Hematopoietic multipotent progenitor cell treated with erythropoietin and hydrocortisone succinate and interleukin-3 and kit ligand, for 4 days (in vitro differentiated cells): Measurements from ENCODE around the gene ZCCHC14.
"Not testable (repeated sequence)": the region's sequence is repeated elsewhere in the genome, so short reads cannot be mapped to it uniquely, and the experiment has no call there.

Experiments
- DNase-seq: peaks from one replicate; pipeline ENCODE4 v3.0.0-alpha.2; 2015

The ZCCHC14 gene

DNA sequence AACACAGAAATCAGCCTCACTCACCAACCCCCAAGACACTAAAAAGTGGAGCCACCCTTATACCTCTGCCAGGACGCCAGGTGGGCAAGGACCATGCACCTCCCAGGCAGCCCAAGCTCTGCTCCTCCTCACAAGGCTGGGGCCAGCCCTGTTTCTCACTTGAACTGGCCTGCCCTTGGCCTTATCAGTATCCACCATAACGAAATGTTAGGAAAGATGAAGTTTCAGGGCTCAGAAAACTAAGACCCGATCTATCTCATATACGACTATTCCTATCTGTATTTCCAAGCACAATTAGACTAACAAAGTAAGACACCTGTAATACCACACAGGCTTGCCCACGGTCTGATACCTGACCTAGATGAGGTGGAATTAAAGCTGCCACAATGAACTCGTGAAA lies 116.2 kb downstream of the ZCCHC14 start:
- peak; percentile 27 for DNase-seq

DNA sequence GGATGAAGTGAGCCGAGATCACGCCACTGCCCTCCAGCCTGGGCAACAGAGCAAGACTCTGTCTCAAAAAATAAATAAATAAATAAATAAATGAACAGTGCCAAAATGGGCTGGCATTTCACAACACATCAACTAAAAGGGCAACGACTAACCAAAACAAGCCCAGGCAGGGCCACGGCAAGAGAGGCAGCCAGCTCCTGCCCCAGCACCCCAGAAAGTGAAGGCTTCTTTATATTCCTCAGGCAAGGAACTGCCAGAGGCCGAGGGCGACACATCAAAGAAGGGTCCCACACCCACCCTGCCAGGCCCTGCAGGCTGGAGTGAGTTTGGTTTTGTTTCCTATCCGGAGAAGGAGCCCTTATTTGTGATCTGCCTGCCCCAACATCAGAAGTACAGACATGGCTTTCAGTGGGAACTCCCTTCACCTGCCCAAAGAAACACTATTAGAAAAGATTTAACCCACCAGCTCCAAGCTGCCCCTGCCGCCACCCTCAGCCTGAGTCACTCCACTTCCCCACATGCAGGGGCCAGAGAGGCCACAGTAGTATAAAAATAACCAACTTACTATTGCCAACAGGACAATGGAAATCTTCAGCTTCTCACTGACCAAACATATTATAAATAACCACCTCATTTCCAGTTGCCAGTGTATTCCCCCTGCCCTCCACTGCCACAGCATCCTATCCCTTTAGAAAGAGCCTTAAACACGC lies 117.2 kb downstream of the ZCCHC14 start:
- DNase-seq = peak; percentile 12

DNA sequence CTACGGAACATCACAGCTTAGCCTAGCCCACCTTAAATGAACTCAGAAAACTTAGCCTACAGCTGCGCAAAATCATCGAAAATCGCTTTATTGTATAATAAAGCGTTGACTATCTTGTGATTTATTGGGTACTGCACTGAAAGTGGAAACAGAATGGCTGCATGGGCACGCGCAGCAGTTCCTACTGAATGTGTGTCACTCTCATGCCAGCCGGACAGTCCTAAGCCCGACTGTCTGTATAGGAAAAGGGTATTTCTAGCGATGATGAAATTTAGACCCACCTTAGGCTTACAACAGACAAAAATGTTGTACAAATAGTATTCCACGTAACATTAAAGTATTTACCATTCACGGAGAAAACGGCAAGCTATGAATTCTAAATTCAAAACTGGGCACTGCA lies 118.5 kb downstream of the ZCCHC14 start:
- DNase-seq = no peak

DNA sequence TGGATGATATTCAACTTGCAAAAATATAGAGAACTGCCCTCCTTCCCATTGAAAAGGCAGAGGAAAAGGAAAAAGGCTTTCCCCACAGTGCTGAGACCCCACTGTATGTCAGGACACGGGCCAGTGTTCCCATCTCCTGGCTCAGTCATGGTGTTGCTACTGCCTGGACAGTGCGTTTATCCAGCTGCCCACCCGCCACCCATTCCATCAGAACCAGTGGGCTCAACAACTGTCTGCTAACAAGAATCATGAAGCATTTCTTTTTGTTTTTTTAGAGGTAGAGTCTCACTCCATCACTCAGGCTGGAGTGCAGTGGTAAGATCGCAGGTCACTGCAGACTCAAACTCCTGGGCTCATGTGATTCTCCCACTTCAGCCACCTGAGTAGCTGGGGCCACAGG lies 120.5 kb downstream of the ZCCHC14 start:
- DNase-seq = no peak

DNA sequence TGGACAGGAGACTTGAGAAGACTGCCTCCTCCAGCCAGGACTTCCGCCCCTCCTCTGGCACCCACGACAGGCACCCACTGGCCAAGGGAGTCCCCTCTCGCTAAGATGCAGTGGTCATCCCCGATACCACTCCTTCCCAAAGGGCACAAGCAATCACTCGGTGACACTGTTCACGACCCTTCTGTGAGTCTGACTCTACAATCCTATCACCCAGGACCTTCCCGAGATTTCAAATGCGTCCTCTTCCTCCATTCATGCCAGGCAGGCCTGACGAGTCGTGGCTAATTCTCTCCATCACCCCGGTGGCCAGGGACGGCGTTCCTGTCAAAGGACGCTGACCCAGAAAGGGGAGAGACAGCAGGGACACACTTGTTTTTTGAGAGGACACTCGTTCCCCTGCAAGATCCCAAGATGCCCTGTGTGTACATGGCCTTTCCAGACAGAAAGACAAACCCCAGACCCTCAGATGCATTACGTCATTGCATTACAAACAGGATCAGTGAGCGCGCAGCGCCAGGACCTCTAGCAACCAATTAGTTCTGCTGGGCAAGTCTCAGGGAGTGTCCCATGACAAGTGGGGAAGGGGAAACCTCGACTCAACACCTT lies 121.5 kb downstream of the ZCCHC14 start:
- DNase-seq = no peak

DNA sequence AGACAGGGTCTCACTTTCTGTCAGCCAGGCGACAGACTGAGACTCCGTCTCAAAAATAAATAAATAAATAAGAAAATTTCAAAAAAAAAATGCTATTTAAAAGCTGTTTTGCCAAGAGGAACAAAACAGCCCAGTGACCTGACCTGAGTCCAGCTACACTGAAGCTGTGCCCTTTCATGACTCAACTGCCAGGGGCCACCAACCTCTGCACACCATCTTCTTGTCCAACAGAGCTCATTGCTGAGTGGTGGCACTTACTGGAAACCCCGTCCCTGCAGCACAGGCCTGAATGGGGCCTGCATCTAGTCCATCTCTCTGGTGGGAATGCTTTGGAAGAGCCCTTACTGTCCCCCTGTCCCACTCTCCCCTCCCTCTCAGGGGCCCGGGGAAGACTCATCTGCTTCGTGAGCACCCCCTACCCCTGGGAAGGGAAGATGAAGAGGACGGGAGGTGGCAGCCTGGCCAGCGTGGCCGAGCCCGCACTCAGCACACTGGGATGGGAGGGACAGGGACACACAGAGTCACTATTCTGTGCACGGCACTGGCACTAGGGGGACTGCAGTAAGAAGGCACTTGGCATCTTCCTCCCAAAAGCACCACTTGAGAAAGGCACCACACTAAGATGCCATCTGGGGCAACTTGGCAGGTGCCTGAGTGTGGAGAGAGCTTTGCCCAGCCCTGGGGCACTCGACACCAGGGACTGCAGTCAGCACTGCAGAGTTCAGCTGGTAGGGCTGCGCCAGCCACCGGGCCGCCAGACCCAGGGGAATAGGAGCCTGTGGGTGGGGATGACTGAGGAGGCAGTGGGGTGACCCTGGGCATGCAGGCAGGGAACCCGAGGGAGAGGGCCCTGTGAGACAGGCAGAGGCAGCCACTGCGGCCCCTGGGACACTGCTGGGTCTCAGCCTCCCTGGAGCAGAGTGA lies 122.8 kb downstream of the ZCCHC14 start:
- no peak for DNase-seq

DNA sequence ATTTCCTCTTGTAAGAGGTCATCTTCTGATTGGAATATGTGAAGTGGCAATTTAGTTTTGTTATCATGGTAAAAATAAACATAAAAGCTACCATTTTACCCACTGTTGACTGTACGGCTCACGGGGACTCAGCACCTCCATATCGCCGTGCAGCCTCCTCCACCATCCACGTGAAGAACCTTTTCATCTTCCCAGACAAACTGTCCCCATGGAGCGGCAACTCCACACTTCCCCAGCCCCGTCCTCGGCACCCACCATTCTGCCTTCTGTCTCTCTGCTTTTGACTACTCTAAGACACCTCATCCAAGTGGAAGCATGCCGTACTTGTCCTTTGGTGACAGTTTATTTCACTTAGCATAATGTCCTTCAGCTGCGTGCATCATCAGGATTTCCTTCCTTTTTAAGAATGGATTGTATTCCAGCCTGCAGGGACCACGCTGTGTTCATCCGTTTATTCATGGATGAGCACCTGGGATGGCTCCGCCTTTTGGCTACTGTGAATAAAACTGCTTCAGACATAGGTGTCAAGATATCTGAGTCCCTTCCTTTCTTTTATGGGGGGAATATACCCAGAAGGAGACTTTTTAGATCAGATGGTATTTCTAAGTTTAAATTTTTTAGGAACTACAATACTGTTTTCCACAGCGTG lies 123.6 kb downstream of the ZCCHC14 start:
- DNase-seq = no peak

DNA sequence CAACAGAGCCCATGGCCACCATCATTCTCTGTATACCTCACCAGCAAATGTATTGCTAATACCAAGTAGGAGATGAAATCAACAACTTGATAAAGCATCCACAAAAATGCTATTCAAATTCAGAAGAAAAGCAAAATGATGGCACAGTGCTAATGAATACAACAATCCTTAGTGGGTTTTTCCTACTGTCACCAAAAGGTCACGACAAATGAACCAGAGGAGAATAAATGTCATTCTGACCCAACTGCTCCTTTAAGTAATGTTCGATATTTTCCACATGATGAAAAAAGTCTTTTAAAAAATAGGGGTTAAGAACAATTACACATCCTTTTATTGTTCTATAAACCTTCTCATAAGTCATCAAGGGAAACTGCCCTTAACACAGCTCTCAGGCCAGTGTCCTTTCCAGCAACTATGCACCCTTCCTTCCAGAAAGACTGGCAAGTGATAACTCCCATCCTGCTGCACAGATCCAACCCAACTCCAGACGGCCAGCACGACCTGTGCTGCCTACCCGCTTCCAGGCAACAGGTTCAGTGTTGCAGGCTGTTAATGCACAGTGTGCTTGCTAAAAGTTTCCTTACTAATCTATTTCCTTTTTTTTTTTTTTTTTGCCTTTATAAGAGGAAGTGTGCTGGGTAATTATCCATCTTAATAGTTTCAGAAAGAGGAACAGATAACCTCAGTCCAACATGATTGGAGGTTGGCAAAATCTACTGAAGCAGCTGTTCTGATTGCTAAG lies 124.6 kb downstream of the ZCCHC14 start:
- peak; percentile 73 for DNase-seq

DNA sequence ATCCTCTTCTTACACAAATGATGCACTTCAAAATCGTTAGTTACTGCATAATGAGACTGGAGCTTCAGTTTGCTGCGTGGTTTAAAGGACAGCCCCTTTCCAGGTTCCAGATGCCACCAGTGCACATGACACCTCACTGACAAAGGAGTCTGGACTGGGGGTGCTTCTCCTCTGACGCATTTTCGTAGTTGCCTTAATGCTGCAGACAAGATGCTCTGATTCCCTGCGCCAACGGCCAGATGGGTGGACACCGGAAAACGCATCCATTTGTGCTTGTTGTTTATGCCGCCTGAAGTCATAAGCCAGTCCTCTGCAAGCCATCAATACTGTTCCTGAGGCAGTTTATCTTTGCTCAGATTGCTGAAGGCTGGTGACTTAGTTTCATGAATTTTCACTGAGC lies 125.3 kb downstream of the ZCCHC14 start:
- no peak for DNase-seq

DNA sequence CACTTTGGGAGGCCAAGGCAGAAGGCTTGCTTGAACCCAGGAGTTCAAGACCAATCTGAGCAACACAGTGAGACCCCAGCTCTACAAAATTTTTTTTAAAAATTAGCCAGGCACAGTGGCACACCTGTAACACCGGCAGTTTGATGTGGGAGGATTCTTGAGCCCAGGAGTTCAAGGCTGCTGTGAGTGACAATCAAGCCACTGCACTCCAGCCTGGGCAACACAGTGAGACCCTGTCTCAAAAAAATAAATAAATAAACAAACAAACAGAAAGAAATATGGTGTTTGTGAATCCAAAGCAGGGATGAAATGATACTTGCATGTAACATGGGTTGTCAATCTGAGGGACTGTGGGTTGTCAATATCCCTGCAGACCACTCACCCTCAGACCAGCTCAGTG lies 125.9 kb downstream of the ZCCHC14 start:
- DNase-seq = no peak

DNA sequence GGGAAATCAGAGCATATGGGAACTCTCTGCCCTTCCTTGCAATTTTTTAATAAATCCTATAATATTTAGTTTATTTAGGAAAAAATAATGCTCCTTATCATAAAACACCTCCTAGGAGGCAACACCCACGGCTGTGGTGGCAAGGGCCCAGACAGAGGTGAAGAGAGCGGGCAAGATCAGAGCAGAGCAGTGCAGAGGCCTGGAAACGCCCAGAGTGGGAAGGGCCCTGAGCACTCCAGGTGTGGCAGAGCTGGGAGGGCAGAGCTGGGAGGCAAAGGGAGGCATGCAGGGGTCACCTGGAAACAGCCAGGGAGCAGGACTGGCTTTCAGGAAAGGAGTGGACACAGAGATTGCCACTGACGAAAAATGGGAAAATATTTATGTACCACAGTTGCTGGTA lies 126.5 kb downstream of the ZCCHC14 start:
- no peak for DNase-seq

DNA sequence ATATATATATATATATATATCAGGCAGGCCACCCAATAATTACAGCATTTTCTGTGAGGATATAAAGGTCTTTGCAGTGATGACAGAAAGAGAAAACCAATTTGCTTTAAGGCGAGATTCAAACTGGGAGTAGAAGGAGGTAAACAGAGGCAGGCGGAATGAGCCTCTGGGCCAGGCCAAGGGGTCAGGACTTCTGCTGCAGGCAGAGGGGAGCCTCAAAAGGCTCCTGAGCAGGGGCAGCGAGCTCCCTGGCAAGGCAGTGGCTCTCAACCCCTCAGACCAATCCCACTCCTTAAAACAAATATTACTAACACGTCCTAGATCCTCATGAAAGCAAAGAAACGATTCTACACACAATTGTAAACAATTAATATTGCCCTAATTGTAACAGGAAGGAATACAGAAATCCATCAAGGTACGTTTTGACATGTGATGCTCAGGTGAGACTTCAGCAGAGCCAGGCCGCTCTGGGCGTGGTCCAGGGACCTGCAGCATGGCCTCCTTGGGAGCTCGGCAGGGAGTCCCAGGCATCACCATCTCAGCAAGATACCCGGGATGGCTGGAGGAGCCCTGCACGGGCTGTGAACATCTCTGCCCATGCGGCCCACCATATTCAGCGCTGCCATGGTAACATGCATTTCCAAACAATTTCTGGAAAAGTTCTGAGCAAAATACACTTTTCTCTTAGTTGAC lies 127.7 kb downstream of the ZCCHC14 start:
- DNase-seq = no peak

DNA sequence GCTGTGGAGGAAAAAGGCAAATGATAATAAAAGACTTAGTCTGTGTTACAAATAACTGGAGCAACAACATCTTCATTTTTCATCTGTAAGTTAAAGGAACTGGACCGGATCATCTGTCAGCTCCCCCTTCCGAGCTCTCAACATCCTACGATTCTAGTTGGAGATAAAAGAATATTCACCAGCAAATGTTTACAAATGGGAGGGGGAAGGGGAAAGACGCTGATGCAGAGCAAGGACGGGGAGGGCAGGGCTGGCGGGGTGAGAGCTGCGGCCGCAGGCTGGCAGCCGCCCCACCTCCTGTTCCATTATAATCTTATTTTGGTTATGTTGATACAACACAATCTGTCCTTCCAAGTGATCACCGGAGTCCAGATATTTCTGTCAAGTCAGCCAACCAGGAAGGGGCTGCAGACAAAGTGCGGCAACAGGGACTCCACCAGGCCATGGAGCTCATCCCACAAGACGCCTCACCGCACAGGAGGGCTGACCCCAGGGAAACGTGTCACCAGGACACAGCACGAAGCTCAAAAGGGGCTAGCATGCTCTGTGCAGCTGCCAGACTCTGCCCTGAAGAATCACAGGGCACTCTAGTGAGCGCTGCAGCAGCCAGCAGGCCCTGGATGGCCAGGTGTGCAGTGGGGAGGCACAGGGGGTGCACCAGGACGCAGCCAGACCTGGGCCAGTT lies 128.9 kb downstream of the ZCCHC14 start:
- DNase-seq = no peak

DNA sequence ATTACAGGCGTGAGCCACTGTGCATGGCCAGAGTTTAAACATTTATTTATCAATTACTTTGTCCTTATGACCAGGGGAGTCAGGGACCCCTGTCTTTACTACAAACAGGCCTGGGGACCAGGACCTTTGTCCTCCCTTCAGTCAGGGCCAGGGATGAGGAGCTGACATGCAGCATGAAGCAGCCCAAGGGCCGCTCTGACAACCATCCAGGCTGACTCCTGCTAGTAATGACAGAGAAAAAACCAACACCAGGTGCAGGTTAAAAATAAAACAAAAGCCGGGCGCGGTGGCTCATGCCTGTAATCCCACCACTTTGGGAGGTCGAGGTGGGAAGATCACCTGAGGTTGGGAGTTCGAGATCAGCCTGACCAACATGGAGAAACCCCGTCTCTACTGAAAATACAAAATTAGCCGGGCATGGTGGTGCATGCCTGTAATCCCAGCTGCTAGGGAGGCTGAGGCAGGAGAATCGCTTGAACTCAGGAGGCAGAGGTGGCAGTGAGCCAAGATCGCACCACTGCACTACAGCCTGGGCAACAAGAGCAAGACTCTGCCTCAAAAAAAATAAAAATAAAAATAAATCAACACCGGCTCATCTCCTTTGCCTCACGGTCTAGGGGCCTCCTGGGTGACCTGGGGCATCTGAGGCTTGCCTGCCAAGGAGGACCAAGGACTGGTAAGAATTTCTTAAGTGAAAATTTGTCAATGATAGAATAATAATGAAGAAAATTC lies 129.8 kb downstream of the ZCCHC14 start:
- DNase-seq = not testable (repeated sequence)

DNA sequence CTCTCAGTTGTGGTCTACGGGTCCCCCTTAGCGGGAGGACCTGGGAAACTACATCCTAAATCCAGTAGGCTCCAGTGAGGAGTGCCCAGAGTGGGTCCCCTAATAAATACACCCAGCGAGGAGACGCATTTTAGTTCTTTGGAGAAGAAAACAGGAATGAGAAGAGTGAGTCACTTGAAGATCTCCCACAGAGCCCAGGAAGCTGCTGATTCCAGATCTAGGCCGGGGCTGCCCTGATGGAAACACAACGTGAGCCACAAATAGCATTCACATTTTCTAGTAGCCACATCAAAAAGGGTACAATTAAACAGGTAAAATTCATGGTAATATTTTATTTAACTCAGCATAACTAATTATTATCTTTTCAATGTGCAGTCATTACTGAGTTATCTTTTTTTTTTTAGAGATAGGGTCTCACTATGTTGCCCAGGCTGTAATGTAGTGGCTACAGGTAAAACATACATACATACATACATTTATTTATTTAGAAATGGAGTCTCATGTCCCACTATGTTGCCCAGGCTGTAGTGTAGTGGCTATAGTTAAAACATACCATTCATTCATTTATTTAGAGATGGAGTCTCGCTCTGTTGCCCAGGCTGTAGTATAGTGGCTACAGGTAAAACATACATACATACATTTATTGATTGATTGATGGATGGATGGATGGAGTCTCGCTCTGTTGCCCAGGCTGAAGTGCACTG lies 130.8 kb downstream of the ZCCHC14 start:
- no peak for DNase-seq

DNA sequence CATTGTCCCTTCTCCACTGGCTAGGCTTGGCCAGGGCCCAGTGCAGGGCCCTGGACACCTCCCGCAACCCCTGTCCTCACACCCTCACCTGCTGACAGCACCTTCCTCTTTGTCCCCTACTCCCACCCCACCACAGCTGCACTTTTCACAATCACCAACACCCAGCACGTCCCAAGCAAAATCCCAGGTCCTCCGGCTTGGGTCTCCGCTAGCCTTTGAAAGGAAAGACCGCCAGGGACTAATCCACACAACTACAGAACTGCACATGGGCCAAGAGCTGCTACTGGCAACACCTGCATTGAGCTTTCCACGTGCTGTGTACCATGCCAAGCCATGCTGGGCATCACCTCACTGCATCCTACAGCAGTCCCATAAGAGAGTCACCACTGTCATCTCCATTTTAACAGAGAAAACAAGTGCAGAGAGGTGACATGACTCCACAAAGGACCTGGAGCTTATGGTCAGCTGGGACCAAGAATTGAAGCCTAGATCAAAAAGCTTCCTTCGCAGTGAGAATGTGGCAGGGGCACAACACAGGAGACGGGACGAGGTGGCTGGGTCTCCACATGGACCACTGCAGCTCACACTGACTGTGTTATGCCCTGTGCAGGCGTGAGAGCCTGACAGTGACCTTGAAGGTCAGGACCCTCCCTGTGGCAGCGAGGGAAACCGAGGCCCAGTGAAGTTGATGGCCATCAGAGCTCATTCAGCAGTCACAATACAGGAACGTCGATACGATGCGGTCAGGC lies 131.8 kb downstream of the ZCCHC14 start:
- DNase-seq = no peak

DNA sequence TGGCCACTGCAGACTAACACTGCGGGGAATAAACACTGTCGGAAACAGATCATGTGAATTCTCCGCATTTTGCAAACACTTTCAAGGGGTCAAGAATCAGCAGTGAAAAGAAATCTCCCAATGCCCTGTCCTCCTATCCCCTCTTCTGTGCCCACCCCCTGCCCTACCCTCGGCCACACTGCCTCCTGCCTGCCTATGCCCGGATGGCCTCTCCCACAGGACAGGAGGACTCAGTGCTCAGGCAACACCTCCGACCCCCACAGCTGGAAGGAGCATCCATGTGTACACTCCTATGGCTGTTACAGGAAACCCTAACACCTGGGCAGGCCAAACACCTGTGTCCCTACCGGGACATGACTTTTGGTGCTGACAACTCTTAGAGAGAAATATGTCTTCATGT lies 133.7 kb downstream of the ZCCHC14 start:
- no peak for DNase-seq

DNA sequence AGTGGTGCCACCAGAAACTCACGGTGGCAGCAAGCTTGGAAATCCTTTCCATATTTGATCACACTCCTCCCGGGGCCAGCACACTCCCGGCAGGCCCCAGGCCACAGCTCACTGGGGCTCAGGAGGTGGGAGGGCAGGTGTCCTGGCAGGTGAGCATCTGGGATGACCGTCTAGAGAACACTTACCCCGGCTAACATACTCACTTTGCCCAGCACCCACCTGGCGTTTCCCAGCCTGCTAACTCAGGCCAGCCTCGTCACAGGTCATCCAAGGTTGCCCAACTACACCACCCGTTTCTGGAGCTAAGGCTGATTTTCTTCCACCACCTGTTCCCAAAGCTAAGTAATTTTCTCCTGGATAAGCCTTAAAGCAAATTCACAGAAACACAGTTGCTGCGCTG lies 134.1 kb downstream of the ZCCHC14 start:
- no peak for DNase-seq

DNA sequence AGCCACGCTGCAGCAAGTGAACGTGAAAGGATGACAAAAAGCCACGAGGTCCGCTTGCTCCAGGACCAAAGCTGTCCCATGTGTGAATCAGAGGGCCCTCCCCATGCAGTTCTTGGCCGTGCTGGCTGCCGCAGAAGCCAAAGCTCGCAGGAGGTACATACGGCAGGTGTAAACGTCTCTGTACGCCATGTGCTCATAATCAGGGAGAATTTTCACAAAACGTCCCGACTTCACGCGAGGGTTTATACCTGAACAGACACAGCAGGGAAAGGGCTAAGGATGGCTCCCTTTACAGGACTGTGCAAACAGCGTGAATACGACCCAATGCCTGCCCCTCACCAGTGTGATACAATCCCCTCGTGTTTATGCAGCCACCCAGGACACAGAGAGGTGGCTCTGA lies 134.6 kb downstream of the ZCCHC14 start:
- DNase-seq = no peak
